ENCODE data around the gene ELK3.

Gene ELK3

GRCh38 chr12:96193725-96194575 lies at the start of gene ELK3:
Gene ELK3, plus strand, starts transcription at chr12:96194375.
- DNase-seq (ENCODE audit: low read depth in 2 of 2), result no peak

DNA sequence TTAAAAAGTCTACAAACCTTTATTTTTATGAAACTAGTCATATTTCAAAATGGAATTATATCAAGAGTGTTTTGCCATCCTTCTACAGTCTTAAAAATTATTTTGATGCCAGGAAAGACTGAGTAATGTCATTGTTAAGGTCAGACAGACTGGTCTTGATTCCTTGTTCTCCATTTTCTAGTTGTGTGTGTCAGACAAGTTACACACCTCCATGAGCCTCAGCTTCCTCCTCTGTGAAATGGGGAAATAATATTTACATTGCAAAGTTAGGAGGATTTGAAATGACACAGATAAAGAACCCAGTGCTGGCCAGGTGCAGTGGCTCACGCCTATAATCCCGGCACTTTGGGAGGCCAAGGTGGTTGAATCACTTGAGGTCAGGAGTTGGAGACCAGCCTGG lies 47.4 kb upstream of the ELK3 start:
- DNase-seq (ENCODE audit: low read depth in 2 of 2), result no peak

GRCh38 chr12:96150442-96150841 lies 43.7 kb upstream of the ELK3 start:
- no peak for DNase-seq (ENCODE audit: low read depth in 2 of 2)

DNA sequence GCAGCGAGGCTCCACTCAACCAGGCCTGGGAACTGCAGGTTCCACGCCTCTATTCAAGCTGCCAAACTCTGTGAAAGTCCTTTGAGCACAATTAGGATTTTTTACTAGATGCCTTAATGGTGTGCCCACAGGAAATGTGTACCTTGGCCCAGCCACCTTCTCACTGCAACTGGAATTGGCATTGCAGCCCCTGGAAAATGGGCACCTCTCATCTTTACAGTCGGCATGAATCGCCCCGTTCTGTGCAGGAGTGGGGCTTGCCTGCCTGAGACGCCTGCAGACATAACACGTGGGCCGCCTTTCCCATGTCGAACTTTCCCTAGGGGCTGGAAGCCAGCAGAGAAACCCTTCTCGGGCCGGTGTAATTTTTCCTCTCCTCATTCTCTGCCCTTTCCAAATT lies 42.0 kb upstream of the ELK3 start:
- DNase-seq (ENCODE audit: low read depth in 2 of 2), result no peak

DNA sequence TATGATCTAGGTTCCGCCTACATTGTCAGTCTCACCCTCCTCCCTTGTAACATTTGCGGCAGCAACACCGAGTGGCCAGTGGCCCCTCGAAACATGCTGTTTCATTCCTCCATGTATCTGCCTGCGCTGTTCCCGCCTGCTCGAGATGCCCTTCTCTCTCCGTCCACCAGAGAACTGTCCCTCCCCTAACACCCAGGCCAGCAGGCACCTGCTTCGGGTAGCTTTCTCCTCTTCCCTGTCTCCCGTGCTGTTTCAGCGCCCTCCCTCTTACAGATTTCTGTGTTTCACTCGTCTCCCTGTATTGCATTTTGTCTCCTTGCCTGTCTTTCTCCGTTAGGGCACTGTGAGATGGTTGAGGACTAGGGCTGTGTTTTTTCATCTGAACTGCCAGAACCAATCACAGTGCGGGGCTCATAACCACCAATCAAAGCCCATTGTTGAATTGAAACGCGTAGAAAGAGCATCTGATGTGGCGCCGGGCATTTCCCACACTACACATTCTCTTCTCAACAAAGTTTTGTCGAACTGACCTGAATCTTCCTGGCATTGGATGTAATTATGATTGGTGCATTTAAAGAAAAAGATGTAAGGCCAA lies 40.9 kb upstream of the ELK3 start:
- DNase-seq (ENCODE audit: low read depth in 2 of 2), result no peak

DNA sequence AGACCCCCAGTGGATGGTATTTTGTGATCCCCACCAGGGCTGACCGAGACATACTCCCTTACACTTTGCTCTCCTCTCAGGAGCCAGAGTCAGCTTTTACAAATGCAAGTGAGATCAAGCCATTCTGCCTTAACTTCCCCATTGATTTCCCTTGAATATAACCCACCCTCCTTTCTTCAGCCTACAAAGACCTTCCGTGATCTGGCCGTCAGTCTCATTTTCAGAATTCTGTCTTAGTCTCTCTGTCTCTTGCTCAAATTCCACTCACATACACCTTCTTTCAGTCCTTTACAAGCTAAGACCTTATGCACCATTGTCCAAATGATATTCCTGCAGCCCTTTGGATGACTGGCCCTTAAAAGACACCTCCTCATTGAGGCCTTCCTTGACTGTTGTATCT lies 39.0 kb upstream of the ELK3 start:
- no peak for DNase-seq (ENCODE audit: low read depth in 2 of 2)

DNA sequence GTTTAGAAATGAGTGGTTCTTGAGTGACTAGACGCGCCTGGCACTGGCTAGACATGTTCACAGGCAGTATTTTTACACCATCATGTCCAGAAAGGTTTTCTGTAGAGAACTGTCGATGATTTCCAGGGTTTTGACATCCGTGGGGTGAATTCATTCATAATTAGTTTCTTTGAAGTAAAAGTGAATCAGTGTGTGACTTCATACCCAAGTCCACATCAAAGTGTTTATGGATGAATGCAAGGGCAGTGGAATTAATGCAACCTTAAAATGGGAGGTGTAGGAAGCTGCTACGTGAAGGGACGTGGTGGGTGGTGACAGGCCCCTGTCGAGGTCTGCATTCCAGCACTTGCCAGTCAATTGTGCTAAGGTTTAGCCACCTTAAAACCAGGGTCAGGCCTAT lies 38.4 kb upstream of the ELK3 start:
- no peak for DNase-seq (ENCODE audit: low read depth in 2 of 2)

DNA sequence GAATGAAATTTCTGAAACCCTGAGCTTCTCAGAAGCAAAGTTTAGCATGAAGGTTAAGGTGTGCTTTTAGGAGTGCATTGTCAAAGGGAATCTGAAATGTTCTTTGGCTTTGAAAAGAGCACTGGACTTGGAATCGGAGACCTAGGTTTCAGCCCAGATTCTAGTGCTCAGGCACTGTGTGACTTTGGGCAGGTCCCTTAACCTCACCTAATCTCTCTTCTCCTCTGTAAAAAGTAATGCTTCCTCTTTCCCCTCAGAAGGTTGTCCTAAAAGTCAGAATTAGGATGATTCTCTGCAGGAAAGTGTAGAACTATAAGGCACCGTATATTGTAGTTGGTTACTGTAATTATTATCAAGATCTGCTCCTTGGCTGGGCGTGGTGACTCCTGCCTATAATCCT lies 38.0 kb upstream of the ELK3 start:
- no peak for DNase-seq (ENCODE audit: low read depth in 2 of 2)

GRCh38 chr12:96157427-96157826 lies 36.7 kb upstream of the ELK3 start:
- DNase-seq (ENCODE audit: low read depth in 2 of 2), result no peak

DNA sequence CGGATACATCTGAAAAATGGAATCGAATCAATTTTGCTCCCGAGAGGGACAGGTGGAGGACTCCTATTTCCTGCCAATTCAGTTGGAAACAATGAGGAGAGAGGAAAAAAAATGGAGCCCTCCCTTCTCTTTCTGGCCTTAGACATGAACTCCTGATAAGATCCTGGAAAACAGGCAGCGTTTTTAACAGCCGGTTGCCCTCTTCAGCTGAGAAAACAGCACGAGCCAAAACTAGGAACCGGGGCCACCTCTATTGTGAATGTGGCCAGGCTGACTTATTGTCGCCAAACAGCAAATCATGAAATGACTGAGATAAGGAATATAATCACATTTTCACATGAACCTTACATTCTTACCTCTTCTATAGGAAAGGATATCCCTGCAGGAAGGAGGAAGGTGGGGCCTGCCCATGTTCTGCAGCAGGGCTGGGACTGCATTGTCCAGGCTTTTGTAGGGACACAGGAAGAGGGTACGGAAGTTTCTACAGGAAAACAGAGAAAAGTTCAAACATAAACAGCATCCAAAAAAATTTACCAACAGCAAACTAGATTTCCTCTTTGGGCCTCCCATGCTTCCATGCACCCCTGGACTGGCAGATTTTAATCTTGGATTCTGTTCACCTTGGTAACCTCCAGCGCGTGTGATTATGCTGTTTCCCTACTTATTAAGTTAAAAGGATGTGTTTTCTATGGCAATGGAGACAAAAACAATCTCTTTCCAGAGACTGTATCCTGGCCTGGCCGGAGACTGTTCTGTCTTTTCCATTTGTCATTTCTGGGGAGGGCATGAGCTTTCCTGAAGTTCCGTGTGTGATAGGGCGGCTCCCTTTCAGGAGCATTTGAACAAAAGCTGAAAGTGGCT lies 29.0 kb upstream of the ELK3 start:
- DNase-seq (ENCODE audit: low read depth in 2 of 2), result no peak

- DNase-seq (ENCODE audit: low read depth in 2 of 2), result no peak
Observed at GRCh38 chr12:96166765-96167164, 27.4 kb upstream of the ELK3 start.

DNA sequence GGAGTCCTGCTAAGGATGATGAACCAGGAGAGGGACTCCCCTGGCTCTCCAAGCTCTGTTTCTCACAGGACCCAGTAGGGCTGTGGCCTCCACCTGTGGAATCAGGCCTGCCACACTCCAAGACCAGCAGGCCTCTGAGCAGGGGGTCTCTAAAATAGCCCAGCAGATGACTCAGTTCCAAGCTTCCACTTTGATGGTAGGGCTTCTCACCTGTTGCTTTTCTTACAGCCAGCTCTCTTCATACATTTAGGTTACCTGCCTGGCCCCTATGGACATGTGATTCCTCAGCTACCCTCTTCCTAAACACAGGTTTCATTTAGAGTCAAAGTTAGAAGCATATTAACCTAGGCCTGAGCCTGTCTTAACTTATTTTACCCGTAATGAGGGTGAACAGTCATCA lies 26.7 kb upstream of the ELK3 start:
- DNase-seq (ENCODE audit: low read depth in 2 of 2), result no peak

GRCh38 chr12:96170328-96170727 lies 23.8 kb upstream of the ELK3 start:
- DNase-seq (ENCODE audit: low read depth in 2 of 2), result no peak

DNA sequence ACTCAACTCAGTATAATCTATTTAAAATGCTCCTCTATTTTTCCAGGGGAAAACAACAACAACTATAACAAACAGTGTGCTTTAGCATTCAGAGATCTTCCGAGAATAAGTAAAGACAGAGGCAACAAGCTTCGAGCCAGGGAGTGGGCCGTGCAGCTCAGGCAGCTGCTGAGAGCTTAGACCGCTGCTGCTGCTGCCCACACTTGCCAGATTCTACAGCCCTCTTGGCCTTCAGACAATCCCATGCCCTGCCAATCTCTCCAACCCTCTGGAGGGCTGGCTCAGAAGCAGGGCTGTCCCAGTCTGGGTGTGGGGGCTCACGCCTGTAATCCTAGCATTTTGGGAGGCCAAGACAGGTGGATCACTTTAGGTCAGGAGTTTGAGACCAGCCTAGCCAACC lies 23.4 kb upstream of the ELK3 start:
- no peak for DNase-seq (ENCODE audit: low read depth in 2 of 2)

- DNase-seq (ENCODE audit: low read depth in 2 of 2), result no peak
Observed at GRCh38 chr12:96171905-96172304, 22.3 kb upstream of the ELK3 start.

GRCh38 chr12:96172981-96173380 lies 21.2 kb upstream of the ELK3 start:
- DNase-seq (ENCODE audit: low read depth in 2 of 2), result no peak

- DNase-seq (ENCODE audit: low read depth in 2 of 2), result no peak
Observed at GRCh38 chr12:96176575-96176974, 17.6 kb upstream of the ELK3 start.

DNA sequence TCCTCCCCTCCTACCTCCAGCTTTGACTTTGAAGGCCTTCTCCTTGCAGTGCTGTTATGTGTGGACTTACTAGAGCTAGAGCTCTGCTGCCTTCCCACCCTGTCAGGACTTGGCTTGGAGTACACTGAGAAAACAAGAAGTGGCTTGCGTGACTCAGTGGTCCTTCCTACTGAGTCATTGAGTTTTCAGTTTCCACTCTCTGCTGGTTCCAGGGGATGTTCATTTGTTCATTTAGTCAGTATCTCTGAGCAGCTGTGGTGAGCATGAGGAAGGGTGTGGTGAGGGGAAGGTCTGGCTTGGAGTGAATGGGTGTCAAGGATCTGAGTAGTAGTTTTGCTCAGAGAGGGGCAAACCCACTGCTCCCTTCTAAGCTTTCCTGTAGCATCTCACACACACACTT lies 17.2 kb upstream of the ELK3 start:
- peak; percentile 37 to 73 for DNase-seq (ENCODE audit: low read depth in 2 of 2)

GRCh38 chr12:96183734-96184370 lies 10.3 kb upstream of the ELK3 start:
- no peak for DNase-seq (ENCODE audit: low read depth in 2 of 2)

- DNase-seq (ENCODE audit: low read depth in 2 of 2), result no peak
Observed at GRCh38 chr12:96185914-96186313, 8.3 kb upstream of the ELK3 start.

- no peak for DNase-seq (ENCODE audit: low read depth in 2 of 2)
Observed at GRCh38 chr12:96186607-96187301, 7.4 kb upstream of the ELK3 start.

GRCh38 chr12:96187956-96188355 lies 6.2 kb upstream of the ELK3 start:
- DNase-seq (ENCODE audit: low read depth in 2 of 2), result no peak
